WTC11 (cell line): ENCODE measurements around the gene BFSP2. TPM values are rescaled to one million over a fixed set of nuclear protein-coding genes. Genes with fewer than 3 reads are reported as not detected.

Experiments used
- ATAC-seq: fragments of 200-7000 bp; cut with Tn5 transposase; 2 replicates; pipeline ENCODE4 v1.10.0; 2021; ENCODE audit warnings: mild to moderate bottlenecking, moderate library complexity
- CTCF ChIA-PET: fragments of 300-600 bp; sonication (Branson Sonifier 250); formaldehyde crosslinking; loops from one replicate; lab custom pipeline; 2021; ENCODE audit warnings: antibody characterized with exemption; lab: Charles Lee
- POLR2A ChIA-PET: fragments of 350-600 bp; sonication (Branson Sonifier 250); formaldehyde crosslinking; loops from one replicate; lab custom pipeline; 2021; ENCODE audit warnings: antibody characterized with exemption; lab: Charles Lee
- DNase-seq: peaks from one replicate; pipeline ENCODE4 v3.0.0; 2021; ENCODE audit warnings: low spot score
- H3K27ac Mint-ChIP-seq: 2 replicates; pipeline ENCODE4 v1.8.0; 2021; ENCODE audit warnings: mixed read lengths
- H3K27me3 Mint-ChIP-seq: 2 replicates; pipeline ENCODE4 v1.8.0; 2021; ENCODE audit warnings: low read depth, mild to moderate bottlenecking, moderate library complexity, mixed read lengths
- H3K36me3 Mint-ChIP-seq: 2 replicates; pipeline ENCODE4 v1.8.0; 2021; ENCODE audit warnings: mixed read lengths
- H3K4me1 Mint-ChIP-seq: 2 replicates; pipeline ENCODE4 v1.8.0; 2022; ENCODE audit warnings: mixed read lengths
- H3K4me3 Mint-ChIP-seq: 2 replicates; pipeline ENCODE4 v1.8.0; 2021; ENCODE audit warnings: mild to moderate bottlenecking, moderate library complexity, mixed read lengths
- H3K9me3 Mint-ChIP-seq: 2 replicates; pipeline ENCODE4 v1.8.0; 2021; ENCODE audit warnings: mixed read lengths
- GTF2I ChIP-seq: fragments of 250-450 bp; sonication (Bioruptor Pico); conservative IDR thresholded peaks from 2 replicates; pipeline ENCODE4 v1.4.0; 2021; ENCODE audit warnings: mild to moderate bottlenecking
- HMGA2 ChIP-seq: fragments of 250-450 bp; sonication (Bioruptor Pico); IDR thresholded peaks from 2 replicates; pipeline ENCODE4 v1.4.0; 2021; ENCODE audit warnings: mild to moderate bottlenecking, moderate library complexity
- KAT7 ChIP-seq: sonication (generic); formaldehyde crosslinking; IDR thresholded peaks from 2 replicates; pipeline ENCODE4 v1.8.1; 2023; ENCODE audit warnings: missing genetic modification reagents, mild to moderate bottlenecking, borderline replicate concordance
- NR2C2 ChIP-seq: sonication (generic); formaldehyde crosslinking; IDR thresholded peaks from 2 replicates; pipeline ENCODE4 v1.8.0; 2022; ENCODE audit warnings: mild to moderate bottlenecking, missing genetic modification reagents
- ZNF219 ChIP-seq: sonication (generic); formaldehyde crosslinking; IDR thresholded peaks from 2 replicates; pipeline ENCODE4 v1.8.0; 2023; ENCODE audit warnings: missing genetic modification reagents, mild to moderate bottlenecking, borderline replicate concordance
- total RNA-seq: library from RNA; stranded (reverse); gene quantifications from 3 replicates; pipeline ENCODE4 v1.2.3, GENCODE V29; 2021
- TF ChIP-seq, protein P1 (sequence below): sonication (generic); formaldehyde crosslinking; IDR thresholded peaks from 2 replicates; pipeline ENCODE4 v1.8.1; 2022; ENCODE audit warnings: low read depth, mild to moderate bottlenecking, moderate library complexity, missing genetic modification reagents, borderline replicate concordance
- TF ChIP-seq, protein P2 (sequence below): sonication (generic); formaldehyde crosslinking; IDR thresholded peaks from 2 replicates; pipeline ENCODE4 v1.8.1; 2023; ENCODE audit warnings: mild to moderate bottlenecking, missing genetic modification reagents
- TF ChIP-seq, protein P3 (sequence below): fragments of 250-450 bp; sonication (Bioruptor Pico); IDR thresholded peaks from 2 replicates; pipeline ENCODE4 v1.9.0; 2021; ENCODE audit warnings: mild to moderate bottlenecking
- TF ChIP-seq, protein P4 (sequence below): sonication (generic); formaldehyde crosslinking; IDR thresholded peaks from 2 replicates; pipeline ENCODE4 v1.8.0; 2022; ENCODE audit warnings: mild to moderate bottlenecking, missing genetic modification reagents
- TF ChIP-seq, protein P5 (sequence below): sonication (generic); formaldehyde crosslinking; IDR thresholded peaks from 2 replicates; pipeline ENCODE4 v1.8.1; 2023; ENCODE audit warnings: mild to moderate bottlenecking, missing genetic modification reagents, moderate library complexity
- TF ChIP-seq, protein P6 (sequence below): fragments of 250-450 bp; sonication (Bioruptor Pico); IDR thresholded peaks from 2 replicates; pipeline ENCODE4 v1.9.0; 2021; ENCODE audit warnings: mild to moderate bottlenecking, borderline replicate concordance
- TF ChIP-seq, protein P7 (sequence below): fragments of 250-450 bp; sonication (Bioruptor Pico); IDR thresholded peaks from 2 replicates; pipeline ENCODE4 v1.9.0; 2021; ENCODE audit warnings: mild to moderate bottlenecking

The BFSP2 gene
- total RNA-seq, 1 experiment from 2014 or later = not detected

DNA sequence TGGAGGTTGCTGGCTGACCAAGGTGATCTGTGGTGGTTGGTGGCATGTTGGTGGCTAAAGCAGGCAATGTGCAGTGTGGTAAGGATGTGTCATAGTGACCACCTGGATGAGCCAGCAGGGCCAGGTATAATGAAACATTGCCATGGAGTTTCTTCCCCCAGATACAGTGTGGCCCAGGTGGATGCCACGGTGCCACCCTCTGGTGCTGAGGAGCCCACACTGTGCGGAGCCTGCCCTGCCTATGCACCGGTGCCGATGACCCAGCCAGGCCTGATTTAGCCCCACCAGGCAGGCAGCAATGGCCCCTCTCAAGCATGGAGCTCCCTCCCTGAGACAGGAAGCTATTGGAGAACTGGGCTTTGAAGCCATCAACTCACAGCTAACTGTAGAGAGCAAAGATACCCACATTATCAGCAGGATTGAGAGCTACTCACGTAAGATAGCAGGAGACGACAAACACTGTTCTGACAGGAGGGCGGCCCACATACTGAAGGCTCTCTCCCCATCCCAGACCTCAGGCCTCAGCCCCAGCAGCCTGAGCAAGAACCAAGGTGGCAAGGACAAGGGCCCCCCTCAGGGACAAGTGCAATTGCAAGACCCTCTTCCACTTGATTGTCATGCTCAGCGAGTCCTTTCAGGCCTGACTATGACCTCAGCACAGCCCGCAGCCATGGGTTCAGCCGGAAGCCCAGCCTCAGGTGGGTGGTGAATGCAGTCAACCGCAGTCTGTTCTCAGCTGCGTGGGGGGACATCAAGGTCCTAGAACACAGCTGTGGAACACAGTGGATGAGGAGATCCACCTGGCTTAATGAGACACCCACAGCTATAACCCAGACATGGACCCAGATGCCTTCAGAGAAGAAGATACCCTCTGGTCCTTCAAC is 90.9 kb downstream of the BFSP2 start:
- Mint-ChIP-seq H3K9me3 (peaks cover 26% of the 10 kb centered on the region), H3K36me3 (peaks cover 23% of the 10 kb centered on the region), H3K27ac (no peak overlapping the region), H3K4me3 (no peak overlapping the region), H3K27me3 (peaks cover 4% of the 10 kb centered on the region; the same call in 1 of the 2 replicates), H3K4me1 (peaks cover 51% of the 10 kb centered on the region)
- POLR2A ChIA-PET = no interaction called here
- DNase-seq = no peak
- TF ChIP-seq, protein P1, sequence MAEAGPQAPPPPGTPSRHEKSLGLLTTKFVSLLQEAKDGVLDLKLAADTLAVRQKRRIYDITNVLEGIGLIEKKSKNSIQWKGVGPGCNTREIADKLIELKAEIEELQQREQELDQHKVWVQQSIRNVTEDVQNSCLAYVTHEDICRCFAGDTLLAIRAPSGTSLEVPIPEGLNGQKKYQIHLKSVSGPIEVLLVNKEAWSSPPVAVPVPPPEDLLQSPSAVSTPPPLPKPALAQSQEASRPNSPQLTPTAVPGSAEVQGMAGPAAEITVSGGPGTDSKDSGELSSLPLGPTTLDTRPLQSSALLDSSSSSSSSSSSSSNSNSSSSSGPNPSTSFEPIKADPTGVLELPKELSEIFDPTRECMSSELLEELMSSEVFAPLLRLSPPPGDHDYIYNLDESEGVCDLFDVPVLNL (CRISPR knock-in tag) = no peak
- TF ChIP-seq, protein P2, sequence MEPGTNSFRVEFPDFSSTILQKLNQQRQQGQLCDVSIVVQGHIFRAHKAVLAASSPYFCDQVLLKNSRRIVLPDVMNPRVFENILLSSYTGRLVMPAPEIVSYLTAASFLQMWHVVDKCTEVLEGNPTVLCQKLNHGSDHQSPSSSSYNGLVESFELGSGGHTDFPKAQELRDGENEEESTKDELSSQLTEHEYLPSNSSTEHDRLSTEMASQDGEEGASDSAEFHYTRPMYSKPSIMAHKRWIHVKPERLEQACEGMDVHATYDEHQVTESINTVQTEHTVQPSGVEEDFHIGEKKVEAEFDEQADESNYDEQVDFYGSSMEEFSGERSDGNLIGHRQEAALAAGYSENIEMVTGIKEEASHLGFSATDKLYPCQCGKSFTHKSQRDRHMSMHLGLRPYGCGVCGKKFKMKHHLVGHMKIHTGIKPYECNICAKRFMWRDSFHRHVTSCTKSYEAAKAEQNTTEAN (CRISPR knock-in tag) = no peak
- TF ChIP-seq, protein P3, sequence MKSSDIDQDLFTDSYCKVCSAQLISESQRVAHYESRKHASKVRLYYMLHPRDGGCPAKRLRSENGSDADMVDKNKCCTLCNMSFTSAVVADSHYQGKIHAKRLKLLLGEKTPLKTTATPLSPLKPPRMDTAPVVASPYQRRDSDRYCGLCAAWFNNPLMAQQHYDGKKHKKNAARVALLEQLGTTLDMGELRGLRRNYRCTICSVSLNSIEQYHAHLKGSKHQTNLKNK (CRISPR knock-in tag) = no peak
- TF ChIP-seq KAT7 (CRISPR knock-in tag) (no peak), NR2C2 (CRISPR knock-in tag) (no peak), GTF2I (no peak)
- TF ChIP-seq, protein P4, sequence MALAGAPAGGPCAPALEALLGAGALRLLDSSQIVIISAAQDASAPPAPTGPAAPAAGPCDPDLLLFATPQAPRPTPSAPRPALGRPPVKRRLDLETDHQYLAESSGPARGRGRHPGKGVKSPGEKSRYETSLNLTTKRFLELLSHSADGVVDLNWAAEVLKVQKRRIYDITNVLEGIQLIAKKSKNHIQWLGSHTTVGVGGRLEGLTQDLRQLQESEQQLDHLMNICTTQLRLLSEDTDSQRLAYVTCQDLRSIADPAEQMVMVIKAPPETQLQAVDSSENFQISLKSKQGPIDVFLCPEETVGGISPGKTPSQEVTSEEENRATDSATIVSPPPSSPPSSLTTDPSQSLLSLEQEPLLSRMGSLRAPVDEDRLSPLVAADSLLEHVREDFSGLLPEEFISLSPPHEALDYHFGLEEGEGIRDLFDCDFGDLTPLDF (CRISPR knock-in tag) = no peak
- TF ChIP-seq, protein P5, sequence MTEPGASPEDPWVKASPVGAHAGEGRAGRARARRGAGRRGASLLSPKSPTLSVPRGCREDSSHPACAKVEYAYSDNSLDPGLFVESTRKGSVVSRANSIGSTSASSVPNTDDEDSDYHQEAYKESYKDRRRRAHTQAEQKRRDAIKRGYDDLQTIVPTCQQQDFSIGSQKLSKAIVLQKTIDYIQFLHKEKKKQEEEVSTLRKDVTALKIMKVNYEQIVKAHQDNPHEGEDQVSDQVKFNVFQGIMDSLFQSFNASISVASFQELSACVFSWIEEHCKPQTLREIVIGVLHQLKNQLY (CRISPR knock-in tag) = no peak
- CTCF ChIA-PET = interaction anchor here (1.0 to 1.2 kb wide), 2 partner anchors 24 to 82 kb away, joined by 3 to 6 read pairs; partner anchors contain the start of gene CDV3
- no peak for ATAC-seq

DNA sequence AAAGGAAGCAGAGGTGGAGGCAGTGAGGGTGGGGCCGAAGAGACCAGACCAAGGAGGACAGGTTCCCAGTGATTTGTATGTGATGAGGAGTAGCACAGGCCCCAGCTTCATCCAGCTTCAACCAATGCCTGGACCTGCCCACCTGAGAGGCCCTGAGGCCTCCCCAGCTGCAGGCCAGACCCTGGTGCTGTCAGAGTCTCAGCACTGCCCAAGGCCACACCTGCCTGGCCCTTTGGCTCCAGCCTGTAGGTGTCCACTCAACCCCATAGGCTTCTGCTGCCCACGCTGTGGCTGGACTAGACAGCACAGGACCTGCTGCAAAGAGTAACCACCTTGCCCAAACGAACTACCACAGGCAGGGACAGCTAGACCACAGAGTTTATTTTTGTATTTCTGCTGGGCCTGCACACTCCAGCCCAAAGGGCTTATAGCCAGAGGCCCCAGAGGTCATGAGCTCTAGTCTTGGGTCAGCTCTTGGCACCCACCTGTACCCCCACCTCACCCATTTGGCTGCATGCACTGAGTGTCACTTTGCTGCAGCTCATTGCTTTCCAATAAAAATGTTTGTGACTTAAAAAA is 91.7 kb downstream of the BFSP2 start:
- Mint-ChIP-seq H3K36me3 (peaks cover 21% of the 10 kb centered on the region), H3K4me3 (no peak overlapping the region), H3K4me1 (peaks cover 51% of the 10 kb centered on the region), H3K27ac (no peak overlapping the region), H3K27me3 (peaks cover 3% of the 10 kb centered on the region; the same call in 1 of the 2 replicates), H3K9me3 (peaks cover 24% of the 10 kb centered on the region)
- ATAC-seq (no peak), DNase-seq (no peak)
- TF ChIP-seq ZNF219 (CRISPR knock-in tag) (no peak), HMGA2 (CRISPR knock-in tag) (no peak)
- TF ChIP-seq, protein P6, sequence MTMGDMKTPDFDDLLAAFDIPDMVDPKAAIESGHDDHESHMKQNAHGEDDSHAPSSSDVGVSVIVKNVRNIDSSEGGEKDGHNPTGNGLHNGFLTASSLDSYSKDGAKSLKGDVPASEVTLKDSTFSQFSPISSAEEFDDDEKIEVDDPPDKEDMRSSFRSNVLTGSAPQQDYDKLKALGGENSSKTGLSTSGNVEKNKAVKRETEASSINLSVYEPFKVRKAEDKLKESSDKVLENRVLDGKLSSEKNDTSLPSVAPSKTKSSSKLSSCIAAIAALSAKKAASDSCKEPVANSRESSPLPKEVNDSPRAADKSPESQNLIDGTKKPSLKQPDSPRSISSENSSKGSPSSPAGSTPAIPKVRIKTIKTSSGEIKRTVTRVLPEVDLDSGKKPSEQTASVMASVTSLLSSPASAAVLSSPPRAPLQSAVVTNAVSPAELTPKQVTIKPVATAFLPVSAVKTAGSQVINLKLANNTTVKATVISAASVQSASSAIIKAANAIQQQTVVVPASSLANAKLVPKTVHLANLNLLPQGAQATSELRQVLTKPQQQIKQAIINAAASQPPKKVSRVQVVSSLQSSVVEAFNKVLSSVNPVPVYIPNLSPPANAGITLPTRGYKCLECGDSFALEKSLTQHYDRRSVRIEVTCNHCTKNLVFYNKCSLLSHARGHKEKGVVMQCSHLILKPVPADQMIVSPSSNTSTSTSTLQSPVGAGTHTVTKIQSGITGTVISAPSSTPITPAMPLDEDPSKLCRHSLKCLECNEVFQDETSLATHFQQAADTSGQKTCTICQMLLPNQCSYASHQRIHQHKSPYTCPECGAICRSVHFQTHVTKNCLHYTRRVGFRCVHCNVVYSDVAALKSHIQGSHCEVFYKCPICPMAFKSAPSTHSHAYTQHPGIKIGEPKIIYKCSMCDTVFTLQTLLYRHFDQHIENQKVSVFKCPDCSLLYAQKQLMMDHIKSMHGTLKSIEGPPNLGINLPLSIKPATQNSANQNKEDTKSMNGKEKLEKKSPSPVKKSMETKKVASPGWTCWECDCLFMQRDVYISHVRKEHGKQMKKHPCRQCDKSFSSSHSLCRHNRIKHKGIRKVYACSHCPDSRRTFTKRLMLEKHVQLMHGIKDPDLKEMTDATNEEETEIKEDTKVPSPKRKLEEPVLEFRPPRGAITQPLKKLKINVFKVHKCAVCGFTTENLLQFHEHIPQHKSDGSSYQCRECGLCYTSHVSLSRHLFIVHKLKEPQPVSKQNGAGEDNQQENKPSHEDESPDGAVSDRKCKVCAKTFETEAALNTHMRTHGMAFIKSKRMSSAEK (CRISPR knock-in tag) = no peak
- TF ChIP-seq, protein P7, sequence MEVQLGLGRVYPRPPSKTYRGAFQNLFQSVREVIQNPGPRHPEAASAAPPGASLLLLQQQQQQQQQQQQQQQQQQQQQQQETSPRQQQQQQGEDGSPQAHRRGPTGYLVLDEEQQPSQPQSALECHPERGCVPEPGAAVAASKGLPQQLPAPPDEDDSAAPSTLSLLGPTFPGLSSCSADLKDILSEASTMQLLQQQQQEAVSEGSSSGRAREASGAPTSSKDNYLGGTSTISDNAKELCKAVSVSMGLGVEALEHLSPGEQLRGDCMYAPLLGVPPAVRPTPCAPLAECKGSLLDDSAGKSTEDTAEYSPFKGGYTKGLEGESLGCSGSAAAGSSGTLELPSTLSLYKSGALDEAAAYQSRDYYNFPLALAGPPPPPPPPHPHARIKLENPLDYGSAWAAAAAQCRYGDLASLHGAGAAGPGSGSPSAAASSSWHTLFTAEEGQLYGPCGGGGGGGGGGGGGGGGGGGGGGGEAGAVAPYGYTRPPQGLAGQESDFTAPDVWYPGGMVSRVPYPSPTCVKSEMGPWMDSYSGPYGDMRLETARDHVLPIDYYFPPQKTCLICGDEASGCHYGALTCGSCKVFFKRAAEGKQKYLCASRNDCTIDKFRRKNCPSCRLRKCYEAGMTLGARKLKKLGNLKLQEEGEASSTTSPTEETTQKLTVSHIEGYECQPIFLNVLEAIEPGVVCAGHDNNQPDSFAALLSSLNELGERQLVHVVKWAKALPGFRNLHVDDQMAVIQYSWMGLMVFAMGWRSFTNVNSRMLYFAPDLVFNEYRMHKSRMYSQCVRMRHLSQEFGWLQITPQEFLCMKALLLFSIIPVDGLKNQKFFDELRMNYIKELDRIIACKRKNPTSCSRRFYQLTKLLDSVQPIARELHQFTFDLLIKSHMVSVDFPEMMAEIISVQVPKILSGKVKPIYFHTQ (CRISPR knock-in tag) = no peak
- POLR2A ChIA-PET = interaction anchor here (0.6 kb wide), 1 partner anchor 28 kb away, joined by 5 read pairs; no protein-coding TSS in a partner anchor
- CTCF ChIA-PET = interaction anchor here (1.0 to 1.3 kb wide), 3 partner anchors 13 to 87 kb away, joined by 3 to 6 read pairs (median 3); no protein-coding TSS in a partner anchor
